Esophagus squamous epithelium (tissue), 4 donors: ENCODE results near the gene MANEA.

Experiments
- POLR2A ChIP-seq, 4 donors: fragments of 450-650 bp; IDR thresholded peaks; one replicate each; pipeline ENCODE4 v1.6.1; 2017; ENCODE audit warnings: antibody characterized with exemption in 4 of 4, mild to moderate bottlenecking in 4 of 4, moderate library complexity in 3 of 4
- TF ChIP-seq, protein P1 (sequence below), 6 experiments: fragments of 450-650 bp in 4 of 6; fragments of 200-600 bp in 2 of 6; sonication (generic) in 2 of 6; IDR thresholded peaks; one replicate each; pipeline ENCODE4 v1.5.1; 2016 to 2019; ENCODE audit warnings: antibody characterized with exemption in 6 of 6, mild to moderate bottlenecking in 4 of 6, moderate library complexity in 4 of 6

DNA sequence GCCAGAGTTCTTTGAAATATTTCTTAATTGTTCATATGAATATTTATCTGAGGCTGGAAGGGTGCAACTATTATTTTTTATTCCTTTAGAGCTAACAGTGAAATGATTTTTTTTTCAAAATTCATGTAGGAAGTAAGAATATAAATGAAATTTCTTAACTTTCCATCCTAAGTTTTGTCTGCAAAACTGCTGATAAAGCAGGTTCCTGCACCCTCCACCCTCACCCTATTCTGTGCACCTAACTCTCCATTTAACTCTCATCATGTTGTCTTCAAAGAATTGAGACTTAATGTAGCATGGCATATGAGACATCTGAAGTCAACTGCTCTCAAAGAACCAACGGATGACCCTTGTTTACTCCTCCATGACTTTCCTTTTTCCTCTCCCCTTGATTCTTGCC, 23.5 kb upstream of the MANEA start:
- TF ChIP-seq, protein P1, sequence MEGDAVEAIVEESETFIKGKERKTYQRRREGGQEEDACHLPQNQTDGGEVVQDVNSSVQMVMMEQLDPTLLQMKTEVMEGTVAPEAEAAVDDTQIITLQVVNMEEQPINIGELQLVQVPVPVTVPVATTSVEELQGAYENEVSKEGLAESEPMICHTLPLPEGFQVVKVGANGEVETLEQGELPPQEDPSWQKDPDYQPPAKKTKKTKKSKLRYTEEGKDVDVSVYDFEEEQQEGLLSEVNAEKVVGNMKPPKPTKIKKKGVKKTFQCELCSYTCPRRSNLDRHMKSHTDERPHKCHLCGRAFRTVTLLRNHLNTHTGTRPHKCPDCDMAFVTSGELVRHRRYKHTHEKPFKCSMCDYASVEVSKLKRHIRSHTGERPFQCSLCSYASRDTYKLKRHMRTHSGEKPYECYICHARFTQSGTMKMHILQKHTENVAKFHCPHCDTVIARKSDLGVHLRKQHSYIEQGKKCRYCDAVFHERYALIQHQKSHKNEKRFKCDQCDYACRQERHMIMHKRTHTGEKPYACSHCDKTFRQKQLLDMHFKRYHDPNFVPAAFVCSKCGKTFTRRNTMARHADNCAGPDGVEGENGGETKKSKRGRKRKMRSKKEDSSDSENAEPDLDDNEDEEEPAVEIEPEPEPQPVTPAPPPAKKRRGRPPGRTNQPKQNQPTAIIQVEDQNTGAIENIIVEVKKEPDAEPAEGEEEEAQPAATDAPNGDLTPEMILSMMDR (IDR thresholded peaks at IDR 0.05) = no peak
- no peak for TF ChIP-seq POLR2A (IDR thresholded peaks at IDR 0.05)
